ENCODE data around the gene RAD54L2. TPM values are rescaled to one million over a fixed set of nuclear protein-coding genes. Genes with fewer than 3 reads are reported as not detected.
"Not testable (repeated sequence)": the region's sequence is repeated elsewhere in the genome, so short reads cannot be mapped to it uniquely, and the experiment has no call there.

RAD54L2 gene
- total RNA-seq, 1 experiment from 2014 or later = 18.9 TPM

GRCh38 chr3:51530485-51530884 lies 8.0 kb upstream of the RAD54L2 start:
- intact Hi-C loops (cut with micrococcal nuclease; ENCODE audit: unreplicated experiment) (no loop called here), in situ Hi-C loops (cut with HindIII; ENCODE audit: low pct_unique_long_range_greater_than_20kb, low sequenced_read_pairs) (no loop called here)
- H3K4me3 ChIP-seq (ENCODE audit: low read depth in 2 of 2, low read length in 2 of 2) = no peak overlapping the region
- H3K27me3 ChIP-seq (ENCODE audit: control insufficient read depth, insufficient read depth, low read length) = no peaks in the 10 kb centered on the region; the same call in 1 of the 2 replicates
- CTCF ChIA-PET = no interaction called here
- ATAC-seq (no peak), DNase-seq (ENCODE audit: low read depth, low spot score) (no peak)
- no peaks in the 10 kb centered on the region for H3K9me3 ChIP-seq (ENCODE audit: control insufficient read depth, insufficient read depth, low read depth, low read length)
- H3K27ac ChIP-seq (ENCODE audit: low read length) = no peak overlapping the region
- TF ChIP-seq POLR2AphosphoS5 (IDR thresholded peaks at IDR 0.05; ENCODE audit: low read depth, low read length) (no peak), CTCF (IDR thresholded peaks at IDR 0.05) (no peak), TCF7L2 (IDR thresholded peaks at IDR 0.05; ENCODE audit: low read depth, low read length) (no peak), SIN3A (IDR thresholded peaks at IDR 0.05; ENCODE audit: borderline replicate concordance, insufficient read depth, low read depth, low read length) (no peak), REST (IDR thresholded peaks at IDR 0.05; ENCODE audit: insufficient read depth in 1 of 2, low read depth in 2 of 2, low read length in 1 of 2) (no peak)
- BruUV-seq (replicated peaks) = no TSS peak
- H3K36me3 ChIP-seq (ENCODE audit: control insufficient read depth, insufficient read depth, low read length) = no peaks in the 10 kb centered on the region
- H3K4me1 ChIP-seq (ENCODE audit: control insufficient read depth, insufficient read depth, low read length) = no peaks in the 10 kb centered on the region
- POLR2A ChIA-PET = no interaction called here

GRCh38 chr3:51535146-51536019 lies 3.1 kb upstream of the RAD54L2 start:
- intact Hi-C loops (cut with micrococcal nuclease; ENCODE audit: unreplicated experiment) (no loop called here), in situ Hi-C loops (cut with HindIII; ENCODE audit: low pct_unique_long_range_greater_than_20kb, low sequenced_read_pairs) (no loop called here)
- no TSS peak for BruUV-seq (replicated peaks)
- no peaks in the 10 kb centered on the region for H3K4me1 ChIP-seq (ENCODE audit: control insufficient read depth, insufficient read depth, low read length)
- H3K27me3 ChIP-seq (ENCODE audit: control insufficient read depth, insufficient read depth, low read length) = no peaks in the 10 kb centered on the region
- ATAC-seq = no peak
- no peaks in the 10 kb centered on the region; the same call in 1 of the 2 replicates for H3K36me3 ChIP-seq (ENCODE audit: control insufficient read depth, insufficient read depth, low read length)
- POLR2A ChIA-PET = no interaction called here
- no peaks in the 10 kb centered on the region for H3K9me3 ChIP-seq (ENCODE audit: control insufficient read depth, insufficient read depth, low read depth, low read length)
- H3K27ac ChIP-seq (ENCODE audit: low read length) = no peak overlapping the region
- H3K4me3 ChIP-seq (ENCODE audit: low read depth in 2 of 2, low read length in 2 of 2) = no peak overlapping the region
- CTCF ChIA-PET = interaction anchor here (0.6 kb wide), 1 partner anchor 9 kb away, joined by 6 read pairs; no protein-coding TSS in a partner anchor
- no peak for DNase-seq (ENCODE audit: low read depth, low spot score)
- TF ChIP-seq SIN3A (IDR thresholded peaks at IDR 0.05; ENCODE audit: borderline replicate concordance, insufficient read depth, low read depth, low read length) = no peak
- TF ChIP-seq CTCF (IDR thresholded peaks at IDR 0.05) = no peak
- TF ChIP-seq POLR2AphosphoS5 (IDR thresholded peaks at IDR 0.05; ENCODE audit: low read depth, low read length) = no peak
- no peak for TF ChIP-seq REST (IDR thresholded peaks at IDR 0.05; ENCODE audit: insufficient read depth in 1 of 2, low read depth in 2 of 2, low read length in 1 of 2)
- TF ChIP-seq TCF7L2 (IDR thresholded peaks at IDR 0.05; ENCODE audit: low read depth, low read length) = no peak

- BruUV-seq (replicated peaks); H3K27me3 ChIP-seq (ENCODE audit: control insufficient read depth, insufficient read depth, low read length); in situ Hi-C loops (cut with HindIII; ENCODE audit: low pct_unique_long_range_greater_than_20kb, low sequenced_read_pairs); DNase-seq (ENCODE audit: low read depth, low spot score); ATAC-seq; H3K9me3 ChIP-seq (ENCODE audit: control insufficient read depth, insufficient read depth, low read depth, low read length); H3K36me3 ChIP-seq (ENCODE audit: control insufficient read depth, insufficient read depth, low read length); H3K4me1 ChIP-seq (ENCODE audit: control insufficient read depth, insufficient read depth, low read length); intact Hi-C loops (cut with micrococcal nuclease; ENCODE audit: unreplicated experiment): not testable (repeated sequence)
- ChIA-PET CTCF (interaction anchor here (1.0 kb wide), 1 partner anchor 38 kb away, joined by 4 read pairs; the partner anchor contains the start of gene DCAF1), POLR2A (interaction anchor here (1.0 kb wide), 1 partner anchor 38 kb away, joined by 7 read pairs; the partner anchor contains the start of gene DCAF1)
- peak overlapping the region; percentile 65 for H3K27ac ChIP-seq (ENCODE audit: low read length)
- peak overlapping the region; percentile 83 to 86 for H3K4me3 ChIP-seq (ENCODE audit: low read depth in 2 of 2, low read length in 2 of 2)
These were observed 888 bp upstream of the RAD54L2 start for GRCh38 chr3:51537631-51538030.

Data from Panc1 (cell line).